Ovary (tissue), 3 donors: ENCODE data around the gene WARS2.

Source experiments
- EP300 ChIP-seq: sonication (generic); formaldehyde crosslinking; IDR thresholded peaks from one replicate; pipeline ENCODE4 v1.6.1; 2017; ENCODE audit warnings: antibody characterized with exemption
- POLR2A ChIP-seq: fragments of 450-650 bp; IDR thresholded peaks from one replicate; pipeline ENCODE4 v1.6.1; 2017; ENCODE audit warnings: antibody characterized with exemption, mild to moderate bottlenecking, moderate library complexity
- TF ChIP-seq, protein P1 (sequence below), 3 donors: fragments of 450-650 bp in 2 of 3; fragments of 200-600 bp in 1 of 3; IDR thresholded peaks; one replicate each; pipeline versions ENCODE4 v1.5.1 to v1.8.0; 2016 to 2022; ENCODE audit warnings: antibody characterized with exemption in 3 of 3, mild to moderate bottlenecking in 1 of 3
- donor health status: DM: no; HTN: no; CAD: no.

DNA sequence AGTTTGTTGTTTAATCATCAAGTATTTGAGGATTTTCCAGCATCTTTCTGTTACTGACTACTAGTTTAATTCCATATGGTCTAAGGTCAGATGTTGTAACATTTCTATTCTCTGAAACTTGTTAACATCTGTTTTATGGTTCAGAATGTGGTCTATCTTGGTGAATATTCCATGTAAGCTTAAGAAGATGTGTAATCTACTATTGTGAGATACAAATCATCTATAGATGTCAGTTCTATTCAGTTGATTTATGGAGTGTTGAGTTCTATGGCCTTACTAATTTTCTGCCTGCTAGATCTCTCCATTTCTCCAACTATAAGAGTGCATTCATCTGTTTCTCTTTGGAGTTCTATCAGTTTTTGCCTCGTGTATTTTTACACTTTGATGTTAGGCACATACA is 31.5 kb downstream of the WARS2 start:
- TF ChIP-seq, protein P1, sequence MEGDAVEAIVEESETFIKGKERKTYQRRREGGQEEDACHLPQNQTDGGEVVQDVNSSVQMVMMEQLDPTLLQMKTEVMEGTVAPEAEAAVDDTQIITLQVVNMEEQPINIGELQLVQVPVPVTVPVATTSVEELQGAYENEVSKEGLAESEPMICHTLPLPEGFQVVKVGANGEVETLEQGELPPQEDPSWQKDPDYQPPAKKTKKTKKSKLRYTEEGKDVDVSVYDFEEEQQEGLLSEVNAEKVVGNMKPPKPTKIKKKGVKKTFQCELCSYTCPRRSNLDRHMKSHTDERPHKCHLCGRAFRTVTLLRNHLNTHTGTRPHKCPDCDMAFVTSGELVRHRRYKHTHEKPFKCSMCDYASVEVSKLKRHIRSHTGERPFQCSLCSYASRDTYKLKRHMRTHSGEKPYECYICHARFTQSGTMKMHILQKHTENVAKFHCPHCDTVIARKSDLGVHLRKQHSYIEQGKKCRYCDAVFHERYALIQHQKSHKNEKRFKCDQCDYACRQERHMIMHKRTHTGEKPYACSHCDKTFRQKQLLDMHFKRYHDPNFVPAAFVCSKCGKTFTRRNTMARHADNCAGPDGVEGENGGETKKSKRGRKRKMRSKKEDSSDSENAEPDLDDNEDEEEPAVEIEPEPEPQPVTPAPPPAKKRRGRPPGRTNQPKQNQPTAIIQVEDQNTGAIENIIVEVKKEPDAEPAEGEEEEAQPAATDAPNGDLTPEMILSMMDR (IDR thresholded peaks at IDR 0.05): no peak
- TF ChIP-seq POLR2A: no peak
- TF ChIP-seq EP300: no peak
